ENCODE data around the gene NUDT8. TPM values are rescaled to one million over a fixed set of nuclear protein-coding genes. Genes with fewer than 3 reads are reported as not detected.

Gene NUDT8
- total RNA-seq, 3 donors from 2014 or later: 9.7 to 15.1 (median 12.0) TPM

DNA sequence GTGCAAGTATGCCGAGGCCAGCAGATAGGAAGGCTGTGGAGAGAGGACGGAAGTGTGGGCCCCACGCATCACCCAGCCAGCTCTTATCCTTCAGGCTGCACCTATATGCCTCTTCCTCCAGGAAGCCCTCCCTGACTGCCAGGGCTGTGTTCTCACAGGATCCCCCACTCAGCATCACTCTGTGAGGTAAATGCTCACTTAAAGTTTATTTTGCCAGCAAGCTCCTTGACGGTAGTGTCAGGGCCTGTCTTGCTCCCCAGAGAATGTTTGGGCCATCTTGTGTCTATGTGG is 5.4 kb upstream of the NUDT8 start:
- H3K27ac ChIP-seq: no peak overlapping the region
- intact Hi-C loops (cut with DNase I; ENCODE audit: low total_unique reads): no loop called here
- no peak for DNase-seq (ENCODE audit: low spot score in 2 of 2)

DNA sequence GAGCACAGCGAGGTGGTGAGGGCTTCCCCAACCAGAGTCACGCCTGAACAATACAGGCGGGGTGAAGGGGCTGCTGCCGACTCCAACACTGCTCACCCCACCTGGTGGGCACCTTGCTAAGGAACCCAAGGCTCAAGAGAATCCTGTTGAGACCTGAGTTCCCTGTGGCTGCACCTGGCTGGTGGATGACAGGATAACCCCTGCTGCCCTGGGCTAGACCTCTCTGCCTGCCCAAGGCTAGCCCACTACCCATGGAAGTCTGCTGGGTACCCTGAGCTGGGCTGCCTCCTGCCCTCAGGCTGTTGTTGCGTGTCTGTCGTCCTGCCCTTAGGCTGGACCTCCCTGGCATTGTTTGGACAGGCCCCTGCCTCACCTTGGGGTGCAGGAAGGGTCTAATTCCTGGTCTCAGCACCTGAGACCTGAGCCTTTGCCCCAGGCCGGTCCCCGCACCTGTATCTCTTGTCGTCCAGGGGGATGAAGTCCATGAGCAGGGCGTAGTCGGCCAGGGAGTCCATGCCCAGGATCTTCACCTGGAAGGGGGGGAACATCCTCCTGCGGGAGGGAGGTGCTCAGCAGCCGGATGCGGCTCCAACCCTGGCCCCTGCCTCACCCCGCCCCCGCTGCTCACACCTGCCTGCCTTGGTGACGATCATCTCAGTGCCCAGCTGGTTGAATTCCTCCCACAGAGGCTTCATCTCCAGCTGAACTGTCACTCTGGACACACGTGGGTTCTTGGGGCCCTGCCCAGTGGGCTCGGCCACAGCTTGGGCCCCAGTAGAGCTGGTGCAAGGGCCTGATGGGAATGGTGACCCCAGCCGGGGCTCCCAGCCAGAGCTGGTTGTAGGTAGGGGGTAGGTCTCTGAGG is 4.9 kb upstream of the NUDT8 start:
- no peaks in the 10 kb centered on the region for H3K36me3 ChIP-seq
- no peaks in the 10 kb centered on the region for H3K4me1 ChIP-seq
- no peak overlapping the region for H3K27ac ChIP-seq
- H3K4me3 ChIP-seq: no peak overlapping the region
- no peaks in the 10 kb centered on the region for H3K9me3 ChIP-seq
- TF ChIP-seq POLR2A (IDR thresholded peaks at IDR 0.05): no peak
- TF ChIP-seq, protein P1, sequence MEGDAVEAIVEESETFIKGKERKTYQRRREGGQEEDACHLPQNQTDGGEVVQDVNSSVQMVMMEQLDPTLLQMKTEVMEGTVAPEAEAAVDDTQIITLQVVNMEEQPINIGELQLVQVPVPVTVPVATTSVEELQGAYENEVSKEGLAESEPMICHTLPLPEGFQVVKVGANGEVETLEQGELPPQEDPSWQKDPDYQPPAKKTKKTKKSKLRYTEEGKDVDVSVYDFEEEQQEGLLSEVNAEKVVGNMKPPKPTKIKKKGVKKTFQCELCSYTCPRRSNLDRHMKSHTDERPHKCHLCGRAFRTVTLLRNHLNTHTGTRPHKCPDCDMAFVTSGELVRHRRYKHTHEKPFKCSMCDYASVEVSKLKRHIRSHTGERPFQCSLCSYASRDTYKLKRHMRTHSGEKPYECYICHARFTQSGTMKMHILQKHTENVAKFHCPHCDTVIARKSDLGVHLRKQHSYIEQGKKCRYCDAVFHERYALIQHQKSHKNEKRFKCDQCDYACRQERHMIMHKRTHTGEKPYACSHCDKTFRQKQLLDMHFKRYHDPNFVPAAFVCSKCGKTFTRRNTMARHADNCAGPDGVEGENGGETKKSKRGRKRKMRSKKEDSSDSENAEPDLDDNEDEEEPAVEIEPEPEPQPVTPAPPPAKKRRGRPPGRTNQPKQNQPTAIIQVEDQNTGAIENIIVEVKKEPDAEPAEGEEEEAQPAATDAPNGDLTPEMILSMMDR (IDR thresholded peaks at IDR 0.05): no peak
- TF ChIP-seq POLR2AphosphoS5 (IDR thresholded peaks at IDR 0.05): no peak
- DNase-seq (ENCODE audit: low spot score in 2 of 2): peak in 1 of 2 donors; percentile 37
- intact Hi-C loops (cut with DNase I; ENCODE audit: low total_unique reads): no loop called here
- peaks cover 0 to 8% of the 10 kb centered on the region in 2 donors for H3K27me3 ChIP-seq

More for the DNA sequence above, 5.4 kb upstream of the NUDT8 start:
- H3K36me3 ChIP-seq: no peaks in the 10 kb centered on the region
- H3K9me3 ChIP-seq: no peaks in the 10 kb centered on the region
- no peaks in the 10 kb centered on the region for H3K4me1 ChIP-seq
- TF ChIP-seq, protein P1 (IDR thresholded peaks at IDR 0.05): no peak
- no peak for TF ChIP-seq POLR2A (IDR thresholded peaks at IDR 0.05)
- TF ChIP-seq POLR2AphosphoS5 (IDR thresholded peaks at IDR 0.05): no peak
- peaks cover 0 to 13% of the 10 kb centered on the region in 2 donors for H3K27me3 ChIP-seq
- no peak overlapping the region for H3K4me3 ChIP-seq

DNA sequence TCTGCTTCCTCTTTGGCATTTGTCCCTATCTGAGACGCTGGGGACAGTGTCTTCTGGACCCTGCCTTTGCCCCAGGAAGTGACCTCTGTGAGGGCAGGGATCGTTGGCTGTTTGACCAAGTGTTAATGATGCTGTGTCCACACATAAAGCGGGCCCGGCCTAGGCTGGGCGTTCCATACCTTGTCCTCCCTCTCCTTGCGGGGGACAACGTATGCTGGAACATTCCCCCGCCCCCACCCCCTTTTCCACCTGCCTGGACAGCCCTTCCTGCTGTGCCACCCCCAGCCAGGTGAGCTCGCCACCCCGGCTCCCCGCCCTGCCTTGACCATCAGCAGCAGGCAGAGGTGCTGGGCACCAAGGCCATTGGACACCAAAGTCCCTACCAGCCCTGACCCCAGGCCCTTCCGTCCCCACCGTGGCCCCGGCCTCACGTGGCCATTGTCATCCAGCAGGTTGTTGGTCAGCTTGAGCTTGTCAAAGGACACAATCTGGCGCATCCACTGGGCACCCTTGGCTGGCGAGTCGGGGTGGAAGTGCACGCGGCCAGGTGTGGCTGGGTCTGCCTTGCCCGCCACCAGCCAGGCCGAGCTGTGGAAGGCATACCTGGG is 4.1 kb upstream of the NUDT8 start:
- Histone ChIP-seq H3K36me3 (no peaks in the 10 kb centered on the region), H3K4me3 (no peak overlapping the region), H3K9me3 (no peaks in the 10 kb centered on the region), H3K27me3 (peaks cover 0 to under 1% of the 10 kb centered on the region in 2 donors), H3K27ac (no peak overlapping the region), H3K4me1 (no peaks in the 10 kb centered on the region)
- DNase-seq (ENCODE audit: low spot score in 2 of 2): peak in 1 of 2 donors; percentile 46
- TF ChIP-seq, protein P1 (IDR thresholded peaks at IDR 0.05): no peak
- no peak for TF ChIP-seq POLR2AphosphoS5 (IDR thresholded peaks at IDR 0.05)
- no peak for TF ChIP-seq POLR2A (IDR thresholded peaks at IDR 0.05)
- intact Hi-C loops (cut with DNase I; ENCODE audit: low total_unique reads): no loop called here

DNA sequence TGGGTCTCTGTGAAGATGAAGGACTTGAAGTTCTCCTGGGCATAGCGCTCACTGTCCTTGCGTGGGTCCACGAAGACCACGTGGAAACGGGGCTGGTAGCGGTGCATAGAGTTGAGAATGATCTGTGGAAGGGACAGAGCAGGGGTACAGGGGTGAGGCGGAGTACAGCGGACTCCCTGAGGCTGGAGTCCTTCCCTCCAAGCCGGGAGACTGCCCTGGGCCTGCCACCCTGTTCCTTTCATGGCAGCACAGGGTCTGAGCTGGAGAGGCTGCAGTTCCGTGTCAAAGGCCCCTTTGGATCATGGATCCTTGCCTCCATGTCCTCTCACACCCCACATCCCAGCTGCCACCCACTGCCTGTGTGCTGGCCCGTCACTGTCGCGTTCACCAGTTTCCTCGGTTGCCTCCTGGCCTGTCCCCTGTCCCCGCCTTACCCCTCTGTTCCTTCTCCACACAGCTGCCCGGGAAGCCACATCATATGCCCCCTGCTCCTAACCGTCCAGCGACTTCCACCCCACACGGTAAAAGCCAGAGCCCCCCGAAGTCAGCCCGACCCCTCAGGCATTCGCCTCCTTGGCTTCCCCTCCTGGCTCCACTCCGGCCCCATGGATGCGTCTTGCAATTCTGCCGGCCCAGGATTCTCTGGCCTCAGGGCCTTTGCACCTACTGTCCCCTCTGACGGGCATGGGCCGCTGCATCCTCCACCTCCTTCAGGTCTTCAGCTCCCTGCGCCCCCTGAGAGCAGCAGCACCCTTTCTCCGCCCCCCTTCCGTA is 3.4 kb upstream of the NUDT8 start:
- DNase-seq (ENCODE audit: low spot score in 2 of 2): peak in 1 of 2 donors; percentile 48

More for the DNA sequence above, 3.4 kb upstream of the NUDT8 start:
- H3K36me3 ChIP-seq: no peaks in the 10 kb centered on the region
- H3K4me1 ChIP-seq: no peaks in the 10 kb centered on the region
- intact Hi-C loops (cut with DNase I; ENCODE audit: low total_unique reads): no loop called here
- H3K4me3 ChIP-seq: no peak overlapping the region
- H3K27ac ChIP-seq: no peak overlapping the region
- no peaks in the 10 kb centered on the region for H3K9me3 ChIP-seq
- no peaks in the 10 kb centered on the region for H3K27me3 ChIP-seq
- no peak for TF ChIP-seq POLR2AphosphoS5 (IDR thresholded peaks at IDR 0.05)
- TF ChIP-seq POLR2A (IDR thresholded peaks at IDR 0.05): no peak
- TF ChIP-seq, protein P1 (IDR thresholded peaks at IDR 0.05): no peak

Measured in breast epithelium (tissue), 4 donors.